Stimulated activated CD8-positive, alpha-beta memory T cell treated with anti-CD3 and anti-CD28 coated beads, Interleukin-2, amount 100 ng/mL, for 1 hour (primary cell): ENCODE measurements around the gene SIDT1.

Experiments used
- DNase-seq, 2 donors: peaks; one replicate each; pipeline ENCODE4 v3.0.0-alpha.2; 2020; ENCODE audit warnings: low read depth in 2 of 2

SIDT1 gene

DNA sequence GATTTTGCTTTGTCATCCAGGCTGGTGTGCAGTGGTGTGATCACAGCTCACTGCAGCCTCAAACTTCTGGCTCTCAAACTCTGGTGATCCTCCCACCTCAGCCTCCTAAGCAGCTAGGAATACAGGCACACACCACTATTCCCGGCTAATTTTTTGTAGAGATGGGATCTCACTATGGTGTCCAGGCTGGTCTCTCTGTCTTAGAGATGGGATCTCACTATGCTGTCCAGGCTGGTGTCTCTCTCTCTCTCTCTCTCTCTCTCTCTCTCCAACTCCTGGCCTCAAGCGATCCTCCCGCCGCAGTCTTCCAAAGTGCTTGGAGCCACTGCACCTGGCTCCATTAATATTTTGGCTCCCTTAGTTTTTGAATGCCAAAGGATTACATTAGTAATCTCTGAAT is 146.4 kb downstream of the SIDT1 start:
- DNase-seq: no peak
